RWPE1 (cell line): Measurements from ENCODE around the gene CRTAP.

Experiments used
- CTCF ChIA-PET: fragments of 350-600 bp; sonication (Branson Sonifier 250); formaldehyde crosslinking; extraction: SDS; loops from one replicate; lab custom pipeline; 2021; lab: Yijun Ruan, JAX
- POLR2A ChIA-PET: fragments of 400-600 bp; formaldehyde crosslinking; extraction: SDS; loops from one replicate; lab custom pipeline; 2020; ENCODE audit warnings: antibody characterized with exemption; ENCODE audit not compliant: low non-redundant PET; lab: Yijun Ruan, JAX
- DNase-seq: peaks from one replicate; pipeline ENCODE4 v3.0.0; 2012; ENCODE audit warnings: low spot score
- H3K27ac ChIP-seq: fragments of 450-650 bp; 2 replicates; pipeline ENCODE4 v1.5.1; 2017
- CTCF ChIP-seq: fragments of 450-650 bp; conservative IDR thresholded peaks from 2 replicates; pipeline ENCODE4 v1.5.1; 2017; ENCODE audit warnings: low read depth, mild to moderate bottlenecking

Gene CRTAP

DNA sequence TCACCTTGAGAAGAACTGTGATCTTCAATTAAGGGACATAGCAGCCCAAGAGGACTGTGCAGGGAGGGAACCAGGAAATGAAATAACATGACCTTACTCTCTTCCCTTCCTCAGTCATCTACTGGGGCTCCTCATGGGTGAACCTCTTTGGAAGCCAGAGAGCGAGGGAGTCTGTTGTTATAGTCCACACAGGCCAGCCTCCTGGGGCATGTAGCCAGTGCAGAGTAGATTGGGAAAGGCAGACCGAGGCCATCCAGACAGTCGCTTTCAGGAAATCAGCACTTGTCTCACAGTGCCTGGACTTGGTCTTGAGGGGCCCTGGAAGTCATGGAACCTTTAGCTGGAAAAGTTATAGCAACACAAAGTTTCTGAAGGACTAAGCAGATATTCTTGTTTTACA, 6.1 kb downstream of the CRTAP start:
- no peak overlapping the region for H3K27ac ChIP-seq
- DNase-seq = no peak
- POLR2A ChIA-PET = no interaction called here
- CTCF ChIA-PET = no interaction called here
- TF ChIP-seq CTCF = no peak

- ChIA-PET CTCF (no interaction called here), POLR2A (no interaction called here)
- TF ChIP-seq CTCF = no peak
- no peak for DNase-seq
- H3K27ac ChIP-seq = no peak overlapping the region
These were observed 9.2 kb downstream of the CRTAP start for GRCh38 chr3:33122991-33123390.

DNA sequence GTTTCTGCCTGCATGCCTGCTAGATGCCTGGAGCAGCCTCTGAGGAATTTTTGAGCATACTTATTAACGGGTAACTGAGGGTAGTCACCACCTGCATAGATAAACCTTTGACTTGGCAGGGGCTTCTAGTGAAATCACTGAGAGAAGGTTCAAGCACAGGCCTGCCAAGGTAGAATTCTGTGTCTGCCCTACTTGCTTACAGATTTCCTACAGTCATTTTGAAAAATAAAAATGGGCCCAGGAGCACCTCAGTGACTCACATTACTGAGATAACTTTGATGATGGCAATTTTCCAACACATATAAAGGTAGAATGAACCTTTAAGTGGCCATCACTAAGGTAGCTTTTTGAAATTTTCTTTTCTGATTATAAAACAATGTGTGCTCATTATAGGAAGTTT, 10.8 kb downstream of the CRTAP start:
- ChIA-PET CTCF (no interaction called here), POLR2A (no interaction called here)
- 0 out of 2 replicates have a peak overlapping the region, but pooled peaks have one; percentile 16 for H3K27ac ChIP-seq
- no peak for DNase-seq
- TF ChIP-seq CTCF = no peak

DNA sequence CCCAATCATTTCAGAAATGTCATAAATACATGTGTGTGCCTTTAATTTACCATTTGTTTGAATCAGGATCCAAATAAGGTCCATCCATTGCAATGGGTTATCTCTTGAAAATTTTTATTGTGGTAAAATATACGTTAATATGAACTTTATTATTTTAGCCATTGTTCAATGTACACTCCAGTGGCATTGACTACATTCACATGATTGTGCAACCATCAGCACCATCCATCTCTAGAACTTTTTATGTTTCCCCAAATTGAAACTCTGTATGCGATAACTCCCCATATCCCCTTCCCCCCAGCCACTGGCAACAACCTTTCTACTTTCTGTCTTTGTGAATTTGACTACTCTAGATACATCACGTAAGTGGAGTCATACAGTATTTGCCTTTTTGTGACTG, 12.0 kb downstream of the CRTAP start:
- H3K27ac ChIP-seq = no peak overlapping the region
- no peak for TF ChIP-seq CTCF
- ChIA-PET POLR2A (no interaction called here), CTCF (no interaction called here)
- DNase-seq = no peak

- DNase-seq = no peak
- H3K27ac ChIP-seq = no peak overlapping the region
- TF ChIP-seq CTCF = no peak
- CTCF ChIA-PET = interaction anchor here (0.7 kb wide), 1 partner anchor 244 kb away, joined by 3 read pairs; no protein-coding TSS in a partner anchor
- POLR2A ChIA-PET = no interaction called here
These were observed 14.9 kb downstream of the CRTAP start for GRCh38 chr3:33128706-33129105.

GRCh38 chr3:33130144-33130543, 16.3 kb downstream of the CRTAP start:
- no peak for TF ChIP-seq CTCF
- ChIA-PET CTCF (no interaction called here), POLR2A (no interaction called here)
- H3K27ac ChIP-seq = no peak overlapping the region
- no peak for DNase-seq
